Stimulated activated CD4-positive, alpha-beta T cell treated with anti-CD3 and anti-CD28 coated beads, TNF-alpha, amount 100 ng/mL, for 24 hours (primary cell): ENCODE measurements around the gene CCNY.
"Not testable (repeated sequence)": the region's sequence is repeated elsewhere in the genome, so short reads cannot be mapped to it uniquely, and the experiment has no call there.

Experiments
- DNase-seq, 3 experiments: peaks; one replicate each; pipeline ENCODE4 v3.0.0-alpha.2; 2020; ENCODE audit warnings: low read depth in 3 of 3

CCNY gene

DNA sequence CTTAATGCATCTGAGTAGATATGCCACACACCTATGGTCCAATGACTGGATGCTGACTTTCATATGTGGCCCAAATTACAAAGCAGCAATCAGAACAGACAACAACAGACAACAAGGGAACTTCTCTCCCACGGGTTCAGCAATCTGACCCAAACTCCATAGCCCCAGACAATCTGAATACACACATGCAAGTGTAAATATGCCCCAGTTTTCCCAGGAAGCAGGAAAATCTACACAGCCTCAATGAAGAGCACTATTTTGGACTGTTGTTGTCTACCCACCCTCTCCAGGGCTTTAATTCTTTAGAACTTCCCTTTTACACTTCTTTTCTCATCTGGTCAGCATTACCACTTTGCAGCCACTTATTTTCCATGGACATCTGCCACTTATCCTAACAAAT is 2.0 kb upstream of the CCNY start:
- DNase-seq, result no peak

- peak in 1 of 3 experiments; percentile 23 for DNase-seq
These were observed 901 bp upstream of the CCNY start for GRCh38 chr10:35335133-35336083.

DNA sequence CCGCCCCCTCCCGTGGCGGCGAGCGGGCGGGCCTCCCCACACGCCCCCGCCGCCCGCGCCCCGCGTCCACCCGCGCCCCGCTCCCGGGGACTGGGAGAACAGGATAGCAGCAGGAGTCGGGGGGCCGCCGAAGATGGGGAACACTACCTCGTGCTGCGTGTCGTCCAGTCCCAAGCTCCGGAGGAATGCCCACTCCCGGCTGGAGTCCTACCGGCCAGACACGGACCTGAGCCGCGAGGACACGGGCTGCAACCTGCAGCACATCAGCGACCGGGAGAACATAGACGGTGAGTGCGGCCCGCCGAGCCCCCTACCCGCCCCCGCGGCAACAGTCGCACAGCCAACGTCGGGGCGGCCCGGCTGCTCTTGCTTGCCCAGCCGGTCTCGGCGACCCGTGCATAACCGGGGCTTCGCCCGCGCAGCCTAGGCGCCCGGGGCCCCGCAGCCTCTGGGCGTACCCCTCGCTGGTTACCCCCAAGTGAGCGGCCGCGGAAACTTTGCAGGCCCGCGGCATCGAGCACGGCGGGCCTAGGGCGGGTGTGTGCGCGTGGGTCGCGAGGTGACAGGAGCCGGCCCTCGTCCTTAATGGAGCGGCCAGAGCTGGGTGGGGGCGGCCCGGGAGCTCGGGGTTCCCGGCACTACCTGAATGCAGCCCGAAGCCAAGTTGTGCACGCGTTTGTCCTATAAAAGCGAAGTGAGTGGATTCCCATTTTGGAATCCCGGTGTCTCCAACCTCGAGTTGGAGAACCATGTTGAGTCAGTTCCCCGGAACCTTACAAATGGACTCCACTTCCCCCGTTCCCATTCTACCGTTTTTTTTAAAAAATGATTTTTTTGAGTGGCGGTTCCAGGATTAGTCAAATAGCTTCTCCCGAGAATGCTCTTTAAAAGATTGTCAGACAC is 863 bp downstream of the CCNY start:
- DNase-seq, result peak in 1 of 3 experiments; percentile 16

- no peak for DNase-seq
These were observed 3.6 kb downstream of the CCNY start for GRCh38 chr10:35339942-35340341.

GRCh38 chr10:35340975-35341374 is 4.7 kb downstream of the CCNY start:
- DNase-seq, result no peak

GRCh38 chr10:35341521-35341920 is 5.2 kb downstream of the CCNY start:
- DNase-seq, result no peak

DNA sequence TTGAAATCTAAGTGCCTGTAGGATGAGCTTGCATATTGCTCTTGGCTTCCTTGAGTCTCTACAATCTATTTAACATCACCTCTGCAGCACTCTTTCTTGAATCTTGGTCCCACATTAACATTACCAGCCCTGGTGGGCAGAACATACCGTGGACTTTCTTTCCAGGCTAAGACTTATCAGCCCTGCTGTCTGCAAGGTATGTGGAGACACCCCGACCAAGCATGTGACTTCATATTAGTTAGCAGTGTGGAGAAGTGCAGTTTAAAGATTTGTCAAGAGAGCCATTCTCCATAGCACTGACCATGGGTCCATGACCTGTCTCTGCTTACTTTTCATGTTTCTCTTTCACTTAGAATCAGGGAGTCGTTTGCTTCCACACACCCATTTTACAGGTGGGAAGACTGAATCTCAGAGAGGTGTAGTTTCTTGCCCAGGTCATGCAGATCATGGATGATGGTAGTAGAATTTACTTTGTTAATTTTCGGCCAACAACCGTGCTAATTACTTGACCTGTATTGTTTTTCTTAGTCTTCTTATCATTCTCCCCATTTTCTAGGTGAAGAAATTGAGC is 6.0 kb downstream of the CCNY start:
- no peak for DNase-seq

DNA sequence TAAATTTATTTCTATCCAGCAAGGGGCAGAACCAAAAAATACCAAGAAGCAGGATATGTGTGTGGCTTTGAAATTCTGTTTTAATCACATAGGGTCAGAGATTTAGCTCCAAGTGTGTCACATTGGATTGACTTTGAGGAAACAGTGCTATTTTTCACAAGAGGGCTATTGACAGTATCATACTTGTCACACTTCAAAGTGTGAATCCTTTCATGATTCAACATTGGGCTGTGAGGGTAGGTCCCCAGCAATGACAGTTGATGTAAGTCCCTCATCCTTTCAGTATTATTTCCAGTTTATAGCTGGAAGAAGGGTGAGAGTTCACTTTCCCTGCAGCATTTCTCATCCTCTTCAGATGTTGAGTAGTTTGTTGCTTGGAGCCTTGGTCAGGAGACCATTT is 7.4 kb downstream of the CCNY start:
- DNase-seq, result no peak

DNA sequence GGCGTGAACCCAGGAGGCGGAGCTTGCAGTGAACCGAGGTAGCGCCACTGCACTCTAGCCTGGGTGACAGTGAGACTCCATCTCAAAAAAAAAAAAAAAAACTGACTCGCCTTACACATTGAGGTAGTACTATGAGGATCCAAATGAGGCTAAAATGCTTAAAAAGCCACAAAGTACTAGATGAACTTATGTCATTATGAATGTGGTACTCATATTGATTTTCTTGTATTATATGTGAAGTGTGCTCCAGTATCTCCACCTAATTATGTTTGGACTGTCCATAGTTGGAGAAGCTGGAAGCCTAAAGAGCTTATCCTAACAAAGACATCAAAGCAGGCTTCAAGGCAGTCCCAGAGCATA is 9.1 kb downstream of the CCNY start:
- no peak for DNase-seq

- DNase-seq, result no peak
These were observed 9.9 kb downstream of the CCNY start for GRCh38 chr10:35346248-35346647.

DNA sequence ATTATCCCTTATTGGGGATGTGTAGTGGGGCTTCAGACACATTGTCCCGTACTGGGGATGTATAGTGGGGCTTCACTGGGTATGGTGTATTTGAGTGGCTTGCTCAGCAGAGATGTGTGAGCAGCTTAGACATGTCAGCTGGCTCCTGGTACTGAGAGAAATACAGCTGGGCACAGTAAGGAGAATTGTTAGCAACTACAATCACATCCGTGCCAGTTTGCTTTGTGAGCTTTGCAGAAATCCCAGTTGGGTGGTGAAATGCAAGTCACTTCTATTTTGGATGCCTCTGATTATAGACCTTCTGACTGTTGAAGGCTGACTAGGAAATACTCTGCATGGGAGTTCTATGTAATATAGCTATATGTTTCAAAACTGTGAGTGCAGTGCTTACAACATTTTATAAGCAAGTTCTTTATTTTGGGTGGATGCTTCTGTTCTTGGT is 10.8 kb downstream of the CCNY start:
- DNase-seq, result no peak

DNA sequence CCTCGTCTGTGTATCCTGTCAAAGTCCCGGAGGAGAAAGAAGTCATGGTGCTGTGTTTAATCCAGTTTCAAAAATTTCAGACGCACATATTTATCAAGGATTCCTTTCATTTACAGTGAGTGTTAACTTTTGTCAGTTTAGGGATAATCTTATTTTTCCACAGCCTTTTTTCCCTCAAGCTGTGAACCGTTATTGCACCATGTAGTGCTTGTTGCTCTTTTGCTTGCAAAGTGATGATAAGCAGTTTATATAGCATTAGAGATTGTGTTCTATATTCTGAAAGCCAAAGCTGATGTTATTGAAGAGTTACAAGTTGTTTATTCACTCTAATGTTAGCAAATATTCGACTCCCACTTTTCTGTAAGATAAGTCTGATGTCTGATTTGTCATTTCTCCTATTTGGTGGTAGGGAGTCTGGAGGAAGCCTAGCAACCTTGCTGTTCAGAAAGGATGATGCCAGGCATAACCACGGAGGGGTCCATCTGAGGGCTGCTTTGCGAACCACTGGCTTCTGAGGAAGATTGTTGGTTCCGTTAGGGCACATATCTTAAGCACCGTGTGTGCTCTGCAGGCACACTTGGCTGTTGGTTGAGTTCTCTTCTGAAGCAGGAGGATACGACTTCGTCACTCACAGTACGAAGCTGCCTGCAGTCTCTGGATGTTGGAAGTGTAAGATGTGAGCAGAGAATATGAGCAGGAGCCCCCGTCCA is 11.7 kb downstream of the CCNY start:
- DNase-seq, result no peak

GRCh38 chr10:35348609-35349388 is 12.5 kb downstream of the CCNY start:
- DNase-seq, result no peak

DNA sequence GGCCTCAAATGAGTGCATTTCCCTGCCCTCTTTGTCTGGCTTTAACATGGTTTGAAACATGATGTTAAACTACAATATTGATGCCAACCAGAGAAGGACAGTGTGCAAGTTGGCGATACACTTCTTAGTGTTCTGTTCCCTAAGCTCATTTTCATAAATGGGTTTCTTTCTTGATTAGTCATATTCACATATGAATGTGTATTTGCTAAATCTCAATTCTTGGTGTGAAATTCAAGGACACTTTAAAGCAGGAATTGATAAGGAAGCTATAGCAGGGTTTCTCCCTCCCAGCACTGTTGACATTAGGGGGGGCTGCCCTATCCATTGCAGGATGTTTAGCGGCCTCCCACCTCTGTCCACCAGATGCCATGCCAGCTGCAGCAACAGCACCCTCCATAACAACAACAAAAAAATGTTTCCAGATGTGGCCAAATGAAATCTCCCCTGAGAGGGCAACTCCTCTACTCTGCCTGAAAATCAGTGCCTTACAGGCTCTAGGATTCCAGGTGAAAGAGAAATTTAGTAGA is 13.1 kb downstream of the CCNY start:
- no peak for DNase-seq

- no peak for DNase-seq
These were observed 14.7 kb downstream of the CCNY start for GRCh38 chr10:35351021-35351420.

- DNase-seq, result no peak
These were observed 15.8 kb downstream of the CCNY start for GRCh38 chr10:35352097-35352496.

DNA sequence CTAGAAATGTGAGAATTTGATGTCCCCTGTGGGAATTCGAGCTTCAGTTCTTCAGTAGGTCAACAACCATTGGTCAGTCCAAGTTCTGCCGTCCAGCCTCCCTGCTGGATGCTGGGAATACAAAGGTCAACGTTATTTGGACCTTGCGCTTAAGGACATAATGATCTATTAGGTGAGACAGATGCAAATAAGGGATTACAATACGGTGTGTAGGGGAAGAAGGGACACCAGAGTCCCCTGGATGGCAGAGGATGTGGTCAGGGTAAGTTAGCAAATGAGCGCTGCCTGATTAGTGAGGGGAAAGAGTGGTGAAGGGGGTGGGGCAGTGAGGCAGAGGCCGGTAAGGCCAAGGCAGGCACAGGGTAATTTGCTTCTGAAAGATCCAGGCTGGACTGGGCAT is 16.2 kb downstream of the CCNY start:
- no peak for DNase-seq

- DNase-seq, result no peak
These were observed 17.1 kb downstream of the CCNY start for GRCh38 chr10:35353395-35353794.

DNA sequence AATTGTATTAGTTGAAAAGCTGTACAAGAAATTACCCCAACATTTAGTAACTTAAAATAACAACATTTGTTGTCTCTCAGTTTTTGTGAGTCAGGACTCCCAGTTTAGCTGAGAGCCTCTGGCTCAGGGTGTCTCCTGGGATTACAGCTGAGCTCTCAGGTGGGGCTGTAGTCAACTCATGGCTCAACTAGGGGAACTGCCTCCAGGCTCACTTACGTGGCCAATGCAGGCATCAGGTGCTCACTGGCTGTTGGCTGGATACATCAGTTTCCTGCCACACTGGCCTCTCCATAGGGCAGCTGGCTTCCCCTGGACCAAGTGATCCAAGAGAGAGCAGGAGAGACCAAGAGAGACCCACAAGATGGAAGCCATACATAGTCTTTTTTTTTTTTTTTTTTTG is 17.5 kb downstream of the CCNY start:
- DNase-seq, result no peak

DNA sequence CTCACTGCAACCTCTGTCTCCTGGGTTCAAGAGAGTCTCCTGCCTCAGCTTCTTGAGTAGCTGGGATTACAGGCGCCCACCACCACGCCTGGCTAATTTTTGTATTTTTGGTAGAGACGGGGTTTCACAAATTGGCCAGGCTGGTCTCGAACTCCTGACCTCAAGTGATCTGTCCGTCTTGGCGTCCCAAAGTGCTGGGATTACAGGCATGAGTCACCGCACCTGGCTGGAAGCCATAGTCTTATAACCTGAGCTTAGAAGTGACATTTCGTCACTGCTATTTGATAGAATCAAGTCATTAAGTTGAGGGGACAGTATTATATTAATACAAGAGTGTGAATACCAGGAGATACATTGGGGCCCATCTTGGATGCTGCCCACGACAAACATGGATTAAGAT is 17.9 kb downstream of the CCNY start:
- not testable (repeated sequence) for DNase-seq
